Transverse colon (tissue), 4 donors: ENCODE measurements around the gene FCAR. TPM values are rescaled to one million over a fixed set of nuclear protein-coding genes. Genes with fewer than 3 reads are reported as not detected.
"Not testable (repeated sequence)": the region's sequence is repeated elsewhere in the genome, so short reads cannot be mapped to it uniquely, and the experiment has no call there.

Experiments used
- DNase-seq: peaks from one replicate; pipeline ENCODE4 v3.0.0-alpha.2; 2019
- H3K27ac ChIP-seq, 4 donors: fragments of 200-600 bp; sonication (generic); 2 replicates each; pipeline ENCODE4 v1.5.1; 2016 to 2018; ENCODE audit warnings: inconsistent platforms in 4 of 4
- H3K27me3 ChIP-seq: fragments of 200-600 bp; sonication (generic); 2 replicates; pipeline ENCODE4 v1.5.1; 2017; ENCODE audit warnings: inconsistent platforms
- H3K36me3 ChIP-seq, 4 donors: fragments of 200-600 bp; sonication (generic); 2 replicates each; pipeline ENCODE4 v1.5.1; 2017 to 2019; ENCODE audit warnings: inconsistent platforms in 4 of 4
- H3K4me1 ChIP-seq, 4 donors: fragments of 200-600 bp; sonication (generic); 2 replicates each; pipeline ENCODE4 v1.5.1; 2017 to 2020; ENCODE audit warnings: inconsistent platforms in 4 of 4
- H3K4me3 ChIP-seq, 4 donors: fragments of 200-600 bp; sonication (generic); 1 replicate in 1 of 4; 2 replicates in 3 of 4; pipeline versions ENCODE4 v1.5.1 to v1.6.1; 2017 to 2019; ENCODE audit warnings: inconsistent platforms in 4 of 4
- H3K9me3 ChIP-seq, 2 donors: fragments of 200-600 bp; sonication (generic); 2 replicates each; pipeline ENCODE4 v1.5.1; 2017 to 2019; ENCODE audit warnings: inconsistent platforms in 2 of 2
- CTCF ChIP-seq, 5 experiments: fragments of 200-600 bp in 3 of 5; fragments of 450-650 bp in 2 of 5; sonication (generic) in 3 of 5; IDR thresholded peaks; 1 replicate in 2 of 5; 2 replicates in 3 of 5; pipeline ENCODE4 v1.5.1; 2016 to 2017; ENCODE audit warnings: antibody characterized with exemption in 5 of 5, inconsistent platforms in 3 of 5, mild to moderate bottlenecking in 2 of 5, moderate library complexity in 1 of 5
- EP300 ChIP-seq: sonication (generic); formaldehyde crosslinking; IDR thresholded peaks from one replicate; pipeline ENCODE4 v1.6.1; 2017; ENCODE audit warnings: antibody characterized with exemption, low read depth
- POLR2A ChIP-seq: fragments of 450-650 bp; IDR thresholded peaks from one replicate; pipeline ENCODE4 v1.6.1; 2016; ENCODE audit warnings: antibody characterized with exemption, mild to moderate bottlenecking, moderate library complexity
- POLR2AphosphoS5 ChIP-seq, 3 donors: sonication (generic); formaldehyde crosslinking; IDR thresholded peaks; one replicate each; pipeline ENCODE4 v1.6.1; 2016; ENCODE audit warnings: antibody characterized with exemption in 3 of 3
- WGBS, 2 donors: methylation state at CpG; one replicate each; pipeline ENCODE4 v1.1.5; 2018; ENCODE audit warnings: low coverage in 1 of 2; 5-methylcytosine and 5-hydroxymethylcytosine counted together
- in situ Hi-C, 4 donors: fragments of 200-750 bp; cut with MboI; loops; one replicate each; pipeline versions ENCODE4 v1.15.0 to v1.15.1; 2017; ENCODE audit warnings: low sequenced_read_pairs in 3 of 4, low pct_ligation_motif_present in 1 of 4, low pct_unique_long_range_greater_than_20kb in 1 of 4
- intact Hi-C: fragments of 100-400 bp; cut with DNase I; formaldehyde crosslinking; loops from one replicate; pipeline ENCODE4 v1.15.1; 2023; ENCODE audit warnings: low total_unique reads
- total RNA-seq, 4 donors: library from RNA; depleted of rRNA; stranded (reverse); fragments of >200 nt; gene quantifications; one replicate each; pipeline ENCODE4 v1.1.0, GENCODE V29; 2016

Gene FCAR
- total RNA-seq = not detected

DNA sequence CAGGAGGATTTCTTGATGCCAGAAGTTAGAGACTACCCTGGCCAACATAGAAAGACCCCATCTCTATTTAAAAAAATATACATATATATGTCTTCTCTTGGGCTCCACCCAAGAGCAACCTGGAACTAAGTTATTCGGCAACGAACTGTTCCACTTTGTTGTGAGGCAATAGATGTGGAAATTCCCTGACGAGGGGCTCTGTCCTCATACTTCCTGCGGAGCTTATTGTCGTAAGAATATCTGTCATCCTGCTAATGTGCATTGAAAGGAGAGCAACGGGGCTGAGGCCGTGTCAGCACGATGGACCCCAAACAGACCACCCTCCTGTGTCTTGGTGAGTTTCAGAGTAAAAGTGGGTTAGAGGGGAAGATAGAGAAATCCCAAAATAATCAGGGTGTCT is at the start of gene FCAR:
Gene FCAR, plus strand, starts transcription at position 246 of the 400 bp plus-strand sequence. Its CDS starts 55 bp downstream, at position 301.
- no peak for TF ChIP-seq POLR2AphosphoS5 (IDR thresholded peaks at IDR 0.05)
- no peak for TF ChIP-seq POLR2A
- no peak for TF ChIP-seq EP300
- no peak for TF ChIP-seq CTCF (IDR thresholded peaks at IDR 0.05)
- Histone ChIP-seq H3K4me3 (no peak within 1 kb of the TSS), H3K36me3 (no peaks in the 10 kb centered on the region), H3K27ac (no peak within 1 kb of the TSS), H3K27me3 (no peaks in the 10 kb centered on the region), H3K9me3 (no peaks in the 10 kb centered on the region), H3K4me1 (no peaks in the 10 kb centered on the region)
- WGBS, 2 donors = 80 to 100% methylated on average over 2 to 8 of the region's 8 CpGs
- no peak for DNase-seq
- in situ Hi-C loops (no loop called here), intact Hi-C loops (no loop called here)

- in situ Hi-C loops = not testable (repeated sequence)
Observed at GRCh38 chr19:54824416-54824815, 49.6 kb upstream of the FCAR start.

DNA sequence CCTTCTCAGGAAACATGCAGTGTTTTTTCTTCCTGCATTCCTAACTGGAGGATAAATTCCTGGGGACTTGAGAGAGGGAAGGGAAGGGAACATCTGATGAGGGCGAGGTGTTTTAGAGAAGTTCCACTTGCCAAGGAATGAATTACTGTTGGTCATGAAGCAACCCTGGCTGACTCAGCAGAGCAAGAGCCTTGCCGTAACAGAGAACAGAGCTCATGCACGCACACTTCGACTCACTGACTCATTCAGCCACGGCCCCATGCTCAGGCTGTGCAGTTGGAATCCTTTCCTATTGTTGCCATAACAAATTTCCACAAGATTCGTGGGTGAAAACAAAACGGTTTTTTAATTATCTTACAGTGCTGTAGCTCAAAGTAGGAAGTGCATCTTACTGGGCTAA is 48.7 kb upstream of the FCAR start:
- WGBS, 2 donors = 60% methylated on average over 7 of the region's 7 CpGs; no CpG with 5 or more reads in 1 of the 2 donors
- in situ Hi-C loops, H3K4me3 ChIP-seq, H3K27ac ChIP-seq, H3K9me3 ChIP-seq, H3K27me3 ChIP-seq, H3K4me1 ChIP-seq, DNase-seq, H3K36me3 ChIP-seq, intact Hi-C loops: not testable (repeated sequence)

More at GRCh38 chr19:54824416-54824815, 49.6 kb upstream of the FCAR start:
- H3K9me3 ChIP-seq, H3K27ac ChIP-seq, H3K27me3 ChIP-seq, H3K36me3 ChIP-seq, DNase-seq, H3K4me3 ChIP-seq, H3K4me1 ChIP-seq, intact Hi-C loops: not testable (repeated sequence)
- WGBS, 2 donors = 75 to 80% methylated on average over 1 to 4 of the region's 4 CpGs

DNA sequence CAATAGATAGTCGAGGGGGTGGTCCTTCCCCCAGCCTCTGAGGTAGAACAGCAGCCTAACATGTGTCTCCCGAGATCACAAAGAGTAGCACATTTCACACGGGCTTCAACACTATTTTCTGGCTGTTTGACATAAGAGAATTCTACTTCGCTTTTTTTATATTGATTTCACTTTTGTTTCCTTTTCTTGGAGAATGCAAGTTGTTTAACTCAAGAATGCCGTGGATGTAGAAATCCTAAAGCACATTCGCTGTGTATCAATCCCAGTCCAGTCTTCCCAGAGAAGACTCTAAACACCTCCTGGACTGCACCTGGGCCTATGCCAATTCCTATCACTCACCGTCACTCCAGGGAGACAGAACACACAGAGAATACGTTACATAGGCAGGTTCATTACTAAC is 46.0 kb upstream of the FCAR start:
- H3K36me3 ChIP-seq, H3K4me3 ChIP-seq, H3K27ac ChIP-seq, intact Hi-C loops, in situ Hi-C loops, H3K4me1 ChIP-seq, H3K27me3 ChIP-seq, DNase-seq, H3K9me3 ChIP-seq: not testable (repeated sequence)
- 68 to 73% methylated on average over 3 to 8 of the region's 8 CpGs for WGBS, 2 donors

DNA sequence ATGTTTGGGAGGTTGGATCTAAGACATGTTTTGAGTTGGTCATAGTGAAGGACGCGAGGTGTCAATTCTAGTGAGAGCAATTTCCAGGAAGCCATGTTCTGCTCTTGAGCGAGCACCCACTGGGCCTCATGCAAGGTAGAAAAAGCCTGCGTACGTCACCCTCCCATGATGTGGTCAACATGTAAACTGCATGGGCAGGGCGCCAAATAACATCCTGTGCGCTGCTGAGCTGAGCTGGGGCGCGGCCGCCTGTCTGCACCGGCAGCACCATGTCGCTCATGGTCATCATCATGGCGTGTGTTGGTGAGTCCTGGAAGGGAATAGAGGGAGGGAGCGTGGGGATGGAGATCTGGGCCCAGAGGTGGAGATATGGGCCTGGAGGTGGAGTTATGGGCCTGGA is 41.5 kb upstream of the FCAR start, which contains the start of gene KIR2DS4:
Gene KIR2DS4, plus strand, starts transcription at position 181 of the 400 bp plus-strand sequence.
- not testable (repeated sequence) for H3K27ac ChIP-seq
- WGBS, 2 donors = 88% methylated on average over 12 of the region's 14 CpGs; no CpG with 5 or more reads in 1 of the 2 donors

GRCh38 chr19:54835126-54835525 is 38.9 kb upstream of the FCAR start:
- in situ Hi-C loops = not testable (repeated sequence)

More for the DNA sequence above, 41.5 kb upstream of the FCAR start, which contains the start of gene KIR2DS4:
- H3K4me1 ChIP-seq, in situ Hi-C loops, DNase-seq, H3K36me3 ChIP-seq, H3K4me3 ChIP-seq, H3K27me3 ChIP-seq, H3K9me3 ChIP-seq, intact Hi-C loops: not testable (repeated sequence)

GRCh38 chr19:54837522-54837921 is 36.5 kb upstream of the FCAR start:
- DNase-seq, H3K9me3 ChIP-seq, intact Hi-C loops, in situ Hi-C loops, H3K36me3 ChIP-seq, H3K27ac ChIP-seq, H3K27me3 ChIP-seq, H3K4me3 ChIP-seq, H3K4me1 ChIP-seq: not testable (repeated sequence)
- 56% methylated on average over 2 of the region's 2 CpGs; no CpG with 5 or more reads in 1 of the 2 donors for WGBS, 2 donors

More at GRCh38 chr19:54835126-54835525, 38.9 kb upstream of the FCAR start:
- 77% methylated on average over 3 of the region's 5 CpGs; no CpG with 5 or more reads in 1 of the 2 donors for WGBS, 2 donors
- H3K9me3 ChIP-seq, H3K27ac ChIP-seq, DNase-seq, H3K4me1 ChIP-seq, H3K4me3 ChIP-seq, intact Hi-C loops, H3K27me3 ChIP-seq, H3K36me3 ChIP-seq: not testable (repeated sequence)

GRCh38 chr19:54843171-54843570 is 30.9 kb upstream of the FCAR start:
- H3K27ac ChIP-seq, H3K27me3 ChIP-seq, H3K4me1 ChIP-seq, H3K36me3 ChIP-seq, intact Hi-C loops, H3K9me3 ChIP-seq, H3K4me3 ChIP-seq, DNase-seq, in situ Hi-C loops: not testable (repeated sequence)
- 75% methylated on average over 8 of the region's 8 CpGs; no CpG with 5 or more reads in 1 of the 2 donors for WGBS, 2 donors

DNA sequence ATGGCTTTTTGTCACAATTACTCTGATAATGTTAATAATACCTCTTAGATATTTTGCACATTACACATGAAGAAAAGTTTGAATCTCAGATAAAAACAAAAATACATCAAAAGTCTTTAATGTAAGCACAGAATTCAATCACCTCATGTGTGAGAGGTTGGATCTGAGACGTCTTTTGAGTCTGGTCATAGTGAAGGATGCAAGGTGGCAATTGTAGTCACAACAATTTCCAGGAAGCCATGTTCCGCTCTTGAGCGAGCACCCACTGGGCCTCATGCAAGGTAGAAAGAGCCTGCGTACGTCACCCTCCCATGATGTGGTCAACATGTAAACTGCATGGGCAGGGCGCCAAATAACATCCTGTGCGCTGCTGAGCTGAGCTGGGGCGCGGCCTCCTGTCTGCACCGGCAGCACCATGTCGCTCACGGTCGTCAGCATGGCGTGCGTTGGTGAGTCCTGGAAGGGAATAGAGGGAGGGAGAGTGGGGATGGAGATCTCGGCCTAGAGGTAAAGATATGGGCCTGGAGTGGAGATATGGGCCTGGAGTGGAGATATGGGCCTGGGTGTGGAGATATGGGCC is 23.9 kb upstream of the FCAR start, which contains the start of gene KIR3DL2:
Gene KIR3DL2, plus strand, starts transcription at position 383 of the 580 bp plus-strand sequence. Its CDS starts 33 bp downstream, at position 416.
- in situ Hi-C loops = loop anchor here in 1 of 4 donors (5.0 kb wide), 1 partner anchor 33 kb away; the partner anchor contains the start of gene KIR3DL1
- DNase-seq, H3K4me1 ChIP-seq, H3K36me3 ChIP-seq, intact Hi-C loops, H3K27ac ChIP-seq, H3K27me3 ChIP-seq, H3K4me3 ChIP-seq, H3K9me3 ChIP-seq: not testable (repeated sequence)
- WGBS, 2 donors = 86 to 90% methylated on average over 1 to 16 of the region's 16 CpGs
